OCI-LY1 (cell line): ENCODE results near the gene ZNF611.

ENCODE experiments used
- H2AFZ ChIP-seq: fragments of 200-600 bp; sonication (generic), shearing (Covaris generic); 2 replicates; pipeline ENCODE4 v1.6.0; 2014; ENCODE audit warnings: antibody characterized with exemption, mild to moderate bottlenecking, low read length
- H3F3A ChIP-seq: fragments of 200-600 bp; sonication (generic), shearing (Covaris generic); 2 replicates; pipeline ENCODE4 v1.6.0; 2014; ENCODE audit warnings: mild to moderate bottlenecking, antibody characterized with exemption, low read length, moderate library complexity; ENCODE audit not compliant: insufficient read depth
- H3K27ac ChIP-seq: fragments of 200-600 bp; sonication (generic); 2 replicates; pipeline ENCODE4 v1.5.1; 2014; ENCODE audit warnings: low read length, mixed run types, mild to moderate bottlenecking, low read depth; ENCODE audit not compliant: poor library complexity, severe bottlenecking
- H3K27me3 ChIP-seq: fragments of 200-600 bp; sonication (generic); 2 replicates; pipeline ENCODE4 v1.6.0; 2014; ENCODE audit warnings: antibody characterized with exemption, mild to moderate bottlenecking, low read length, moderate library complexity; ENCODE audit not compliant: insufficient read depth
- H3K36me3 ChIP-seq: fragments of 200-600 bp; sonication (generic); 2 replicates; pipeline ENCODE4 v1.6.1; 2014; ENCODE audit warnings: mild to moderate bottlenecking, antibody characterized with exemption, low read length, moderate library complexity, mixed read lengths; ENCODE audit not compliant: insufficient read depth
- H3K4me1 ChIP-seq: fragments of 200-600 bp; sonication (generic); 2 replicates; pipeline ENCODE4 v1.5.1; 2014; ENCODE audit warnings: mild to moderate bottlenecking, low read length, moderate library complexity; ENCODE audit not compliant: insufficient read depth, severe bottlenecking
- H3K4me2 ChIP-seq: fragments of 200-600 bp; sonication (generic), shearing (Covaris generic); 2 replicates; pipeline ENCODE4 v1.6.1; 2014; ENCODE audit warnings: low read length
- H3K4me3 ChIP-seq: fragments of 200-600 bp; sonication (generic); 2 replicates; pipeline ENCODE4 v1.5.1; 2014; ENCODE audit warnings: low read length, low read depth, mild to moderate bottlenecking, mixed read lengths; ENCODE audit not compliant: poor library complexity, severe bottlenecking
- H3K79me2 ChIP-seq: fragments of 200-600 bp; shearing (Covaris generic); 2 replicates; pipeline ENCODE4 v1.6.1; 2016; ENCODE audit warnings: mixed run types, low read length, mixed read lengths; ENCODE audit not compliant: insufficient read depth
- H3K9ac ChIP-seq: fragments of 200-600 bp; sonication (generic), shearing (Covaris generic); 2 replicates; pipeline ENCODE4 v1.6.1; 2014; ENCODE audit warnings: mild to moderate bottlenecking, low read length, mixed read lengths
- H3K9me2 ChIP-seq: fragments of 200-600 bp; sonication (generic), shearing (Covaris generic); 2 replicates; pipeline ENCODE4 v1.6.1; 2014; ENCODE audit warnings: low read depth, mild to moderate bottlenecking, low read length, mixed read lengths
- H3K9me3 ChIP-seq: fragments of 200-600 bp; shearing (Covaris generic); 2 replicates; pipeline ENCODE4 v1.6.1; 2014; ENCODE audit warnings: low read length, mixed read lengths
- H4K20me1 ChIP-seq: fragments of 200-600 bp; sonication (generic), shearing (Covaris generic); 2 replicates; pipeline ENCODE4 v1.6.0; 2016; ENCODE audit warnings: mild to moderate bottlenecking, low read length; ENCODE audit not compliant: insufficient read depth
- CTCF ChIP-seq: fragments of 200-600 bp; sonication (generic), shearing (Covaris generic); IDR thresholded peaks from 2 replicates; pipeline ENCODE4 v1.5.1; 2017; ENCODE audit warnings: mild to moderate bottlenecking, antibody characterized with exemption, low read length, moderate library complexity, mixed read lengths
- EZH2 ChIP-seq: fragments of 200-600 bp; sonication (generic), shearing (Covaris generic); IDR thresholded peaks from 2 replicates; pipeline ENCODE4 v1.8.0; 2017; ENCODE audit warnings: borderline replicate concordance, mixed run types, mild to moderate bottlenecking, antibody characterized with exemption, low read length, moderate library complexity, mixed read lengths

Gene ZNF611

GRCh38 chr19:52691737-52692136 is 43.1 kb downstream of the ZNF611 start:
- no peak overlapping the region for H2AFZ ChIP-seq
- H3F3A ChIP-seq: no peaks in the 10 kb centered on the region
- no peaks in the 10 kb centered on the region; the same call in 1 of the 2 replicates for H3K9me3 ChIP-seq
- H4K20me1 ChIP-seq: no peaks in the 10 kb centered on the region
- H3K79me2 ChIP-seq: peaks cover 19% of the 10 kb centered on the region
- no peak overlapping the region for H3K4me2 ChIP-seq
- H3K4me1 ChIP-seq: peaks cover 21% of the 10 kb centered on the region
- TF ChIP-seq EZH2: no peak
- no peak for TF ChIP-seq CTCF
- no peaks in the 10 kb centered on the region for H3K9me2 ChIP-seq
- H3K4me3 ChIP-seq: no peak overlapping the region
- peaks cover 11% of the 10 kb centered on the region; the same call in 1 of the 2 replicates for H3K36me3 ChIP-seq
- no peak overlapping the region for H3K27ac ChIP-seq
- H3K27me3 ChIP-seq: no peaks in the 10 kb centered on the region
- H3K9ac ChIP-seq: no peak overlapping the region

- H3K4me3 ChIP-seq: peak overlapping the region; percentile 69
- H3K4me2 ChIP-seq: peak overlapping the region; percentile 85
- peaks cover 21% of the 10 kb centered on the region for H3K4me1 ChIP-seq
- H3K79me2 ChIP-seq: peaks cover 19% of the 10 kb centered on the region
- peak overlapping the region; percentile 75; the same call in 1 of the 2 replicates for H3K9ac ChIP-seq
- H3K36me3 ChIP-seq: peaks cover 11% of the 10 kb centered on the region; the same call in 1 of the 2 replicates
- H3K27ac ChIP-seq: no peak overlapping the region
- no peaks in the 10 kb centered on the region; the same call in 1 of the 2 replicates for H3K9me3 ChIP-seq
- no peaks in the 10 kb centered on the region for H3F3A ChIP-seq
- H4K20me1 ChIP-seq: no peaks in the 10 kb centered on the region
- H3K27me3 ChIP-seq: no peaks in the 10 kb centered on the region
- TF ChIP-seq EZH2: no peak
- TF ChIP-seq CTCF: no peak
- H2AFZ ChIP-seq: peak overlapping the region; percentile 64
- no peaks in the 10 kb centered on the region for H3K9me2 ChIP-seq
These were observed 43.6 kb downstream of the ZNF611 start for GRCh38 chr19:52691215-52691610.

GRCh38 chr19:52690369-52691214 is 44.3 kb downstream of the ZNF611 start:
- Histone ChIP-seq H3K27ac (peak overlapping the region; percentile 57), H3K4me1 (peaks cover 21% of the 10 kb centered on the region), H4K20me1 (no peaks in the 10 kb centered on the region), H2AFZ (peak overlapping the region; percentile 64), H3K9me2 (no peaks in the 10 kb centered on the region), H3K9ac (peak overlapping the region; percentile 75), H3K79me2 (peaks cover 19% of the 10 kb centered on the region), H3K9me3 (no peaks in the 10 kb centered on the region; the same call in 1 of the 2 replicates), H3K27me3 (no peaks in the 10 kb centered on the region), H3K4me2 (peak overlapping the region; percentile 85), H3F3A (no peaks in the 10 kb centered on the region), H3K4me3 (peak overlapping the region; percentile 69), H3K36me3 (peaks cover 14% of the 10 kb centered on the region)
- no peak for TF ChIP-seq EZH2
- TF ChIP-seq CTCF: no peak
